HCT116 (cell line): ENCODE data around the gene KANSL1. TPM values are rescaled to one million over a fixed set of nuclear protein-coding genes. Genes with fewer than 3 reads are reported as not detected.

Experiments
- ATAC-seq: fragments of 200-7000 bp; cut with Tn5 transposase; 2 replicates; pipeline ENCODE4 v1.9.1; 2020; ENCODE audit warnings: mild to moderate bottlenecking, moderate library complexity
- BruUV-seq: library from RNA; stranded (reverse); fragments of 400-500 nt; replicated peaks from 2 replicates; lab custom pipeline; 2021; lab: Mats Ljungman, UMichigan
- CTCF ChIA-PET: fragments of 300-600 bp; sonication (Branson Sonifier 250); formaldehyde crosslinking; loops from one replicate; lab custom pipeline; 2021; ENCODE audit warnings: antibody characterized with exemption; lab: Charles Lee
- POLR2A ChIA-PET: fragments of 300-600, 350-600 bp; sonication (Branson Sonifier 250); formaldehyde crosslinking; loops from one replicate; lab custom pipeline; 2021; ENCODE audit warnings: antibody characterized with exemption; lab: Charles Lee
- RAD21 ChIA-PET, 2 experiments: fragments of 300-600 bp; sonication (Branson Sonifier 250); formaldehyde crosslinking; loops; one replicate each; lab custom pipeline; 2023; ENCODE audit warnings: low total read pairs in 2 of 2; ENCODE audit not compliant: uncharacterized antibody in 2 of 2, unreplicated experiment in 2 of 2, low non-redundant PET in 1 of 2; lab: Charles Lee
- DNase-seq: peaks from one replicate; pipeline ENCODE4 v3.0.0-alpha.2; 2010; ENCODE audit warnings: low read depth, low spot score
- H2AFZ ChIP-seq: fragments of 200-600 bp; shearing (Covaris generic), sonication (generic); 2 replicates; pipeline ENCODE4 v1.6.1; 2017; ENCODE audit warnings: low read depth, mixed run types, mixed read lengths, antibody characterized with exemption, low read length; ENCODE audit not compliant: poor library complexity, severe bottlenecking
- H3K27ac ChIP-seq: 2 replicates; pipeline ENCODE4 v1.5.1; 2012; ENCODE audit warnings: low read depth, low read length
- H3K27me3 ChIP-seq: fragments of 200-600 bp; sonication (generic); 2 replicates; pipeline ENCODE4 v1.6.1; 2016; ENCODE audit warnings: mixed run types, low read length, mixed read lengths; ENCODE audit not compliant: insufficient read depth
- H3K36me3 ChIP-seq, 2 experiments: fragments of 200-500 bp in 1 of 2; fragments of 200-600 bp in 1 of 2; sonication (Bioruptor generic) in 1 of 2; sonication (generic) in 1 of 2; 2 replicates each; pipeline versions ENCODE4 v1.5.1 to v1.6.1; 2014 to 2016; ENCODE audit warnings: low read length in 2 of 2, inconsistent platforms in 1 of 2, mixed read lengths in 1 of 2, mixed run types in 1 of 2; ENCODE audit not compliant: insufficient read depth in 2 of 2, control insufficient read depth in 1 of 2
- H3K4me1 ChIP-seq, 2 experiments: fragments of 200-600 bp in 1 of 2; sonication (generic) in 1 of 2; 2 replicates each; pipeline versions ENCODE4 v1.5.1 to v1.6.1; 2012 to 2017; ENCODE audit warnings: low read length in 2 of 2, inconsistent platforms in 1 of 2, mild to moderate bottlenecking in 1 of 2, mixed read lengths in 1 of 2, mixed run types in 1 of 2, moderate library complexity in 1 of 2; ENCODE audit not compliant: insufficient read depth in 2 of 2, control insufficient read depth in 1 of 2
- H3K4me2 ChIP-seq: fragments of 200-600 bp; sonication (generic); 2 replicates; pipeline ENCODE4 v1.6.1; 2017; ENCODE audit warnings: mixed run types, low read length, mixed read lengths
- H3K4me3 ChIP-seq, 2 experiments: fragments of 200-600 bp in 1 of 2; sonication (generic) in 1 of 2; replicated peaks in 1 of 2; 2 replicates each; pipeline ENCODE4 v1.5.1; 2011 to 2016; ENCODE audit warnings: low read length in 2 of 2, control low read depth in 1 of 2, low read depth in 1 of 2, mild to moderate bottlenecking in 1 of 2, mixed read lengths in 1 of 2, mixed run types in 1 of 2
- H3K79me2 ChIP-seq: fragments of 200-600 bp; sonication (generic); 2 replicates; pipeline ENCODE4 v1.6.1; 2017; ENCODE audit warnings: mild to moderate bottlenecking, mixed run types, low read length, moderate library complexity, mixed read lengths; ENCODE audit not compliant: insufficient read depth
- H3K9ac ChIP-seq: fragments of 200-600 bp; sonication (generic); 2 replicates; pipeline ENCODE4 v1.6.1; 2016; ENCODE audit warnings: low read length, mixed read lengths
- H3K9me2 ChIP-seq: fragments of 200-600 bp; sonication (generic), shearing (Covaris generic); 2 replicates; pipeline ENCODE4 v1.6.1; 2017; ENCODE audit warnings: mixed run types, mild to moderate bottlenecking, moderate library complexity; ENCODE audit not compliant: insufficient read depth
- H3K9me3 ChIP-seq, 2 experiments: fragments of 200-500 bp in 1 of 2; fragments of 200-600 bp in 1 of 2; sonication (Bioruptor generic) in 1 of 2; sonication (generic) in 1 of 2; 2 replicates each; pipeline ENCODE4 v1.6.1; 2014 to 2017; ENCODE audit warnings: low read length in 2 of 2, mixed read lengths in 2 of 2, inconsistent platforms in 1 of 2, low read depth in 1 of 2, mild to moderate bottlenecking in 1 of 2, mixed run types in 1 of 2, moderate library complexity in 1 of 2; ENCODE audit not compliant: control insufficient read depth in 1 of 2, insufficient read depth in 1 of 2
- H4K20me1 ChIP-seq: fragments of 200-600 bp; sonication (generic), shearing (Covaris generic); 2 replicates; pipeline ENCODE4 v1.6.1; 2017; ENCODE audit warnings: mixed run types, mild to moderate bottlenecking, moderate library complexity; ENCODE audit not compliant: insufficient read depth
- CEBPB ChIP-seq: IDR thresholded peaks from 2 replicates; pipeline ENCODE4 v1.6.1; 2012; ENCODE audit warnings: low read depth
- EGR1 ChIP-seq: IDR thresholded peaks from 2 replicates; pipeline ENCODE4 v1.6.1; 2012; ENCODE audit warnings: low read depth
- ELF1 ChIP-seq: IDR thresholded peaks from 2 replicates; pipeline ENCODE4 v1.6.1; 2012; ENCODE audit warnings: low read depth, borderline replicate concordance
- EZH2 ChIP-seq: fragments of 200-600 bp; sonication (generic); IDR thresholded peaks from 2 replicates; pipeline ENCODE4 v1.6.1; 2017; ENCODE audit warnings: antibody characterized with exemption, mixed run types
- EZH2phosphoT487 ChIP-seq: fragments of 200-600 bp; IDR thresholded peaks from 2 replicates; pipeline ENCODE4 v1.6.1; 2018; ENCODE audit warnings: antibody characterized with exemption, borderline replicate concordance
- JUND ChIP-seq: IDR thresholded peaks from 2 replicates; pipeline ENCODE4 v1.6.1; 2012
- MAX ChIP-seq: IDR thresholded peaks from 2 replicates; pipeline ENCODE4 v1.6.1; 2012
- POLR2A ChIP-seq: IDR thresholded peaks from 2 replicates; pipeline ENCODE4 v1.7.0; 2011; ENCODE audit warnings: borderline replicate concordance; ENCODE audit not compliant: insufficient read depth, insufficient read length; ENCODE audit errors: extremely low read depth
- SIN3A ChIP-seq: IDR thresholded peaks from 2 replicates; pipeline ENCODE4 v1.6.1; 2012; ENCODE audit warnings: low read depth
- SP1 ChIP-seq: IDR thresholded peaks from 2 replicates; pipeline ENCODE4 v1.6.1; 2012; ENCODE audit warnings: low read depth
- TCF7L2 ChIP-seq: IDR thresholded peaks from 2 replicates; pipeline ENCODE4 v1.7.0; 2011; ENCODE audit warnings: borderline replicate concordance, inconsistent platforms; ENCODE audit not compliant: insufficient read depth, insufficient read length; ENCODE audit errors: extremely low read depth
- ZFX ChIP-seq: fragments of 450-650 bp; IDR thresholded peaks from 2 replicates; pipeline ENCODE4 v1.6.1; 2017
- intact Hi-C: fragments of 100-400 bp; cut with micrococcal nuclease; formaldehyde crosslinking; loops from 2 replicates; pipeline ENCODE4 v1.10.0; 2022
- total RNA-seq: library from RNA; stranded (reverse); gene quantifications from one replicate; pipeline ENCODE4 v1.2.1, GENCODE V29; 2021; ENCODE audit not compliant: unreplicated experiment
- TF ChIP-seq, protein P1 (sequence below): IDR thresholded peaks from 2 replicates; pipeline ENCODE4 v1.6.1; 2012
- TF ChIP-seq, protein P2 (sequence below): IDR thresholded peaks from 2 replicates; pipeline ENCODE4 v1.6.1; 2011; ENCODE audit warnings: mild to moderate bottlenecking, low read length, moderate library complexity; ENCODE audit not compliant: insufficient replicate concordance; ENCODE audit errors: extremely low read depth

KANSL1 gene
- total RNA-seq, 1 experiment from 2014 or later = 77.5 TPM

GRCh38 chr17:46170639-46171429, 22.4 kb downstream of the KANSL1 start:
- Histone ChIP-seq H2AFZ (no peak overlapping the region), H4K20me1 (peaks cover 43% of the 10 kb centered on the region), H3K27me3 (no peaks in the 10 kb centered on the region), H3K9ac (no peak overlapping the region), H3K36me3 (peaks cover 8 to 25% of the 10 kb centered on the region in 2 experiments), H3K4me1 (no peaks in the 10 kb centered on the region), H3K4me3 (no peak overlapping the region), H3K27ac (no peak overlapping the region), H3K9me2 (no peaks in the 10 kb centered on the region), H3K9me3 (no peaks in the 10 kb centered on the region), H3K79me2 (peaks cover 100% of the 10 kb centered on the region), H3K4me2 (no peak overlapping the region)
- ChIA-PET CTCF (no interaction called here), POLR2A (no interaction called here), RAD21 (no interaction called here)
- no peak for TF ChIP-seq POLR2A
- no peak for TF ChIP-seq MAX
- TF ChIP-seq SIN3A = no peak
- no peak for TF ChIP-seq EZH2phosphoT487
- TF ChIP-seq EGR1 = no peak
- TF ChIP-seq, protein P1, sequence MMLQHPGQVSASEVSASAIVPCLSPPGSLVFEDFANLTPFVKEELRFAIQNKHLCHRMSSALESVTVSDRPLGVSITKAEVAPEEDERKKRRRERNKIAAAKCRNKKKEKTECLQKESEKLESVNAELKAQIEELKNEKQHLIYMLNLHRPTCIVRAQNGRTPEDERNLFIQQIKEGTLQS = no peak
- intact Hi-C loops = no loop called here
- DNase-seq (no peak), ATAC-seq (no peak)
- BruUV-seq = TSS peak; percentile 58

- Histone ChIP-seq H3K27me3 (no peaks in the 10 kb centered on the region), H3K36me3 (peaks cover 8 to 25% of the 10 kb centered on the region in 2 experiments), H3K9ac (no peak overlapping the region), H3K4me3 (no peak overlapping the region), H3K9me2 (no peaks in the 10 kb centered on the region), H3K4me2 (no peak overlapping the region), H3K27ac (no peak overlapping the region), H4K20me1 (peaks cover 43% of the 10 kb centered on the region), H3K4me1 (no peaks in the 10 kb centered on the region), H2AFZ (no peak overlapping the region), H3K79me2 (peaks cover 99% of the 10 kb centered on the region), H3K9me3 (no peaks in the 10 kb centered on the region)
- ATAC-seq (no peak), DNase-seq (no peak)
- RAD21 ChIA-PET = no interaction called here
- intact Hi-C loops = no loop called here
- CTCF ChIA-PET = no interaction called here
- POLR2A ChIA-PET = no interaction called here
- BruUV-seq = no TSS peak
- TF ChIP-seq SIN3A = no peak
- no peak for TF ChIP-seq EZH2
- TF ChIP-seq, protein P2, sequence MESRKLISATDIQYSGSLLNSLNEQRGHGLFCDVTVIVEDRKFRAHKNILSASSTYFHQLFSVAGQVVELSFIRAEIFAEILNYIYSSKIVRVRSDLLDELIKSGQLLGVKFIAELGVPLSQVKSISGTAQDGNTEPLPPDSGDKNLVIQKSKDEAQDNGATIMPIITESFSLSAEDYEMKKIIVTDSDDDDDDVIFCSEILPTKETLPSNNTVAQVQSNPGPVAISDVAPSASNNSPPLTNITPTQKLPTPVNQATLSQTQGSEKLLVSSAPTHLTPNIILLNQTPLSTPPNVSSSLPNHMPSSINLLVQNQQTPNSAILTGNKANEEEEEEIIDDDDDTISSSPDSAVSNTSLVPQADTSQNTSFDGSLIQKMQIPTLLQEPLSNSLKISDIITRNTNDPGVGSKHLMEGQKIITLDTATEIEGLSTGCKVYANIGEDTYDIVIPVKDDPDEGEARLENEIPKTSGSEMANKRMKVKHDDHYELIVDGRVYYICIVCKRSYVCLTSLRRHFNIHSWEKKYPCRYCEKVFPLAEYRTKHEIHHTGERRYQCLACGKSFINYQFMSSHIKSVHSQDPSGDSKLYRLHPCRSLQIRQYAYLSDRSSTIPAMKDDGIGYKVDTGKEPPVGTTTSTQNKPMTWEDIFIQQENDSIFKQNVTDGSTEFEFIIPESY = no peak
- TF ChIP-seq CEBPB = no peak
- no peak for TF ChIP-seq ELF1
- TF ChIP-seq SP1 = no peak
- no peak for TF ChIP-seq POLR2A
- TF ChIP-seq MAX = no peak
- no peak for TF ChIP-seq EGR1
- no peak for TF ChIP-seq TCF7L2
- TF ChIP-seq ZFX = no peak
- TF ChIP-seq JUND = no peak
These were observed 23.2 kb downstream of the KANSL1 start for GRCh38 chr17:46169913-46170638.
